GM21360 (cell line): ENCODE data around the gene OR10A3.

Source experiments
- ATAC-seq: cut with Tn5 transposase; IDR thresholded peaks from one replicate; pipeline ENCODE4 v1.9.1; 2021; ENCODE audit warnings: mild to moderate bottlenecking, moderate library complexity; ENCODE audit not compliant: unreplicated experiment

Gene OR10A3

GRCh38 chr11:7941146-7941545, 362 bp downstream of the OR10A3 start:
- ATAC-seq: no peak

- no peak for ATAC-seq
These were observed 4.9 kb downstream of the OR10A3 start for GRCh38 chr11:7936615-7937014.

- no peak for ATAC-seq
These were observed 10.3 kb downstream of the OR10A3 start, which contains the start of gene OR10A6 for GRCh38 chr11:7931168-7931567. Gene OR10A6 (minus strand): TSS chr11:7931268. CDS start chr11:7928662, 2,606 bp downstream.

GRCh38 chr11:7927635-7928034, 13.9 kb downstream of the OR10A3 start:
- no peak for ATAC-seq

- no peak for ATAC-seq
These were observed 17.0 kb downstream of the OR10A3 start for GRCh38 chr11:7924536-7924935.

- ATAC-seq: no peak
These were observed 23.4 kb downstream of the OR10A3 start for GRCh38 chr11:7918141-7918540.

GRCh38 chr11:7911011-7911410, 30.5 kb downstream of the OR10A3 start:
- ATAC-seq: no peak

- no peak for ATAC-seq
These were observed 31.2 kb downstream of the OR10A3 start for GRCh38 chr11:7910286-7910788.

- ATAC-seq: no peak
These were observed 31.8 kb downstream of the OR10A3 start for GRCh38 chr11:7909585-7910285.

GRCh38 chr11:7907121-7907520, 34.4 kb downstream of the OR10A3 start:
- no peak for ATAC-seq

- no peak for ATAC-seq
These were observed 35.0 kb downstream of the OR10A3 start for GRCh38 chr11:7906481-7906880.

- no peak for ATAC-seq
These were observed 35.5 kb downstream of the OR10A3 start for GRCh38 chr11:7905961-7906429.

GRCh38 chr11:7905549-7905948, 36.0 kb downstream of the OR10A3 start:
- no peak for ATAC-seq

- ATAC-seq: no peak
These were observed 36.6 kb downstream of the OR10A3 start for GRCh38 chr11:7904917-7905316.

- ATAC-seq: no peak
These were observed 37.6 kb downstream of the OR10A3 start for GRCh38 chr11:7903940-7904339.

GRCh38 chr11:7901319-7901854, 40.1 kb downstream of the OR10A3 start:
- ATAC-seq: no peak

GRCh38 chr11:7900686-7901085, 40.8 kb downstream of the OR10A3 start:
- ATAC-seq: no peak

GRCh38 chr11:7899418-7899817, 42.1 kb downstream of the OR10A3 start:
- no peak for ATAC-seq

- ATAC-seq: no peak
These were observed 42.7 kb downstream of the OR10A3 start for GRCh38 chr11:7898666-7899283.

- ATAC-seq: no peak
These were observed 45.3 kb downstream of the OR10A3 start for GRCh38 chr11:7896009-7896785.

GRCh38 chr11:7894251-7894650, 47.3 kb downstream of the OR10A3 start:
- no peak for ATAC-seq
